Fibroblast of skin of left biceps (primary cell): Measurements from ENCODE around the gene BCR.

Source experiments
- DNase-seq, 2 experiments: peaks; one replicate each; pipeline ENCODE4 v3.0.0-alpha.2; 2013; ENCODE audit warnings: low read depth in 2 of 2

BCR gene

GRCh38 chr22:23151827-23152226 lies 28.5 kb upstream of the BCR start:
- DNase-seq = no peak

- no peak for DNase-seq
Observed at GRCh38 chr22:23152238-23153114, 27.8 kb upstream of the BCR start.

- no peak for DNase-seq
Observed at GRCh38 chr22:23153994-23154393, 26.3 kb upstream of the BCR start.

- DNase-seq = no peak
Observed at GRCh38 chr22:23154461-23154860, 25.8 kb upstream of the BCR start.

GRCh38 chr22:23155143-23155542 lies 25.2 kb upstream of the BCR start:
- DNase-seq = no peak

- no peak for DNase-seq
Observed at GRCh38 chr22:23155831-23156230, 24.5 kb upstream of the BCR start.

GRCh38 chr22:23156286-23156685 lies 24.0 kb upstream of the BCR start:
- DNase-seq = no peak

- DNase-seq = no peak
Observed at GRCh38 chr22:23157560-23158515, 22.5 kb upstream of the BCR start.

- DNase-seq = no peak
Observed at GRCh38 chr22:23158516-23159290, 21.6 kb upstream of the BCR start.

GRCh38 chr22:23159291-23159630 lies 21.0 kb upstream of the BCR start:
- no peak for DNase-seq

GRCh38 chr22:23161029-23161428 lies 19.3 kb upstream of the BCR start:
- DNase-seq = no peak

GRCh38 chr22:23161574-23161973 lies 18.7 kb upstream of the BCR start:
- DNase-seq = no peak

GRCh38 chr22:23163665-23164064 lies 16.6 kb upstream of the BCR start:
- no peak for DNase-seq

- DNase-seq = no peak
Observed at GRCh38 chr22:23164091-23164490, 16.2 kb upstream of the BCR start.

GRCh38 chr22:23166042-23166831 lies 14.1 kb upstream of the BCR start:
- DNase-seq = no peak

GRCh38 chr22:23166841-23167616 lies 13.3 kb upstream of the BCR start:
- no peak for DNase-seq

GRCh38 chr22:23168391-23169042 lies 11.8 kb upstream of the BCR start:
- no peak for DNase-seq

GRCh38 chr22:23169043-23169406 lies 11.3 kb upstream of the BCR start:
- DNase-seq = no peak

GRCh38 chr22:23175817-23176644 lies 4.3 kb upstream of the BCR start:
- DNase-seq = no peak
